Mucosa of descending colon (tissue), 3 donors: ENCODE results near the gene INPP4B. TPM values are rescaled to one million over a fixed set of nuclear protein-coding genes. Genes with fewer than 3 reads are reported as not detected.

Experiments
- ATAC-seq: fragments of 200-7000 bp; cut with Tn5 transposase; one replicate; pipeline ENCODE4 v1.9.1; 2020; ENCODE audit warnings: mild to moderate bottlenecking, moderate library complexity
- DNase-seq, 3 donors: peaks; one replicate each; pipeline ENCODE4 v3.0.0-alpha.2; 2020
- H3K36me3 ChIP-seq: fragments of 200-600 bp; one replicate; pipeline ENCODE4 v1.8.0; 2021; ENCODE audit warnings: low read depth, mild to moderate bottlenecking
- H3K4me1 ChIP-seq: fragments of 200-600 bp; one replicate; pipeline ENCODE4 v1.8.0; 2021; ENCODE audit warnings: low read depth, mild to moderate bottlenecking
- H3K4me3 ChIP-seq: fragments of 200-600 bp; one replicate; pipeline ENCODE4 v1.8.0; 2021; ENCODE audit warnings: mild to moderate bottlenecking
- H3K9me3 ChIP-seq: fragments of 200-600 bp; one replicate; pipeline ENCODE4 v1.8.0; 2021; ENCODE audit warnings: mild to moderate bottlenecking
- CTCF ChIP-seq: fragments of 200-600 bp; IDR thresholded peaks from one replicate; pipeline ENCODE4 v1.8.0; 2022; ENCODE audit warnings: antibody characterized with exemption, mild to moderate bottlenecking
- intact Hi-C, 2 donors: fragments of 100-400 bp; cut with DNase I in 1 of 2; cut with micrococcal nuclease in 1 of 2; formaldehyde crosslinking; loops; one replicate each; pipeline versions ENCODE4 v1.11.0 to v1.11.1; 2022; cut with DNase I, micrococcal nuclease
- total RNA-seq, 3 donors: library from RNA; stranded (reverse); fragmentation: NEBNext Ultra II Directional in 2 of 3; extraction: Animal tissue kit (Norgen Biotek cat#: 25700) in 2 of 3; gene quantifications; one replicate each; pipeline versions ENCODE4 v1.2.1 to v1.2.4, GENCODE V29; 2021 to 2023
- donor health status: DM: no; HTN: no; CAD: no; lungs with moderate emphysema.
- donor health status: DM: no; HTN: no; CAD: no.
- donor health status: DM: no; HTN: yes; CAD: no.

Gene INPP4B
- total RNA-seq, 3 donors from 2014 or later: 22.2 to 27.3 (median 24.1) TPM

- DNase-seq (no peak), ATAC-seq (no peak)
- no peak for TF ChIP-seq CTCF
- Histone ChIP-seq H3K9me3 (no peaks in the 10 kb centered on the region), H3K4me1 (no peaks in the 10 kb centered on the region), H3K4me3 (no peak overlapping the region), H3K36me3 (no peaks in the 10 kb centered on the region)
- intact Hi-C loops: no loop called here
Measured at GRCh38 chr4:142881331-142881730, 35.2 kb upstream of the INPP4B start.

GRCh38 chr4:142875117-142875516 lies 29.0 kb upstream of the INPP4B start:
- intact Hi-C loops: no loop called here

GRCh38 chr4:142874684-142875083 lies 28.6 kb upstream of the INPP4B start:
- H3K4me3 ChIP-seq: no peak overlapping the region
- no peaks in the 10 kb centered on the region for H3K9me3 ChIP-seq
- no peaks in the 10 kb centered on the region for H3K4me1 ChIP-seq
- DNase-seq (no peak), ATAC-seq (no peak)
- H3K36me3 ChIP-seq: no peaks in the 10 kb centered on the region
- no peak for TF ChIP-seq CTCF
- intact Hi-C loops: no loop called here

More at GRCh38 chr4:142875117-142875516, 29.0 kb upstream of the INPP4B start:
- TF ChIP-seq CTCF: no peak
- ATAC-seq (no peak), DNase-seq (no peak)
- Histone ChIP-seq H3K36me3 (no peaks in the 10 kb centered on the region), H3K9me3 (no peaks in the 10 kb centered on the region), H3K4me1 (no peaks in the 10 kb centered on the region), H3K4me3 (no peak overlapping the region)

GRCh38 chr4:142866685-142867084 lies 20.6 kb upstream of the INPP4B start:
- no peak for TF ChIP-seq CTCF
- ATAC-seq (no peak), DNase-seq (no peak)
- intact Hi-C loops: no loop called here
- H3K36me3 ChIP-seq: no peaks in the 10 kb centered on the region
- H3K9me3 ChIP-seq: no peaks in the 10 kb centered on the region
- H3K4me3 ChIP-seq: no peak overlapping the region
- no peaks in the 10 kb centered on the region for H3K4me1 ChIP-seq

GRCh38 chr4:142861351-142861750 lies 15.2 kb upstream of the INPP4B start:
- TF ChIP-seq CTCF: no peak
- H3K36me3 ChIP-seq: no peaks in the 10 kb centered on the region
- H3K9me3 ChIP-seq: no peaks in the 10 kb centered on the region
- H3K4me1 ChIP-seq: no peaks in the 10 kb centered on the region
- DNase-seq (no peak), ATAC-seq (no peak)
- intact Hi-C loops: no loop called here
- no peak overlapping the region for H3K4me3 ChIP-seq

- no peak for TF ChIP-seq CTCF
- Histone ChIP-seq H3K4me1 (no peaks in the 10 kb centered on the region), H3K36me3 (no peaks in the 10 kb centered on the region), H3K9me3 (no peaks in the 10 kb centered on the region), H3K4me3 (no peak overlapping the region)
- ATAC-seq (no peak), DNase-seq (no peak)
- intact Hi-C loops: no loop called here
Measured at GRCh38 chr4:142858965-142859364, 12.9 kb upstream of the INPP4B start.
